ENCODE data around the gene SP3.

Gene SP3

GRCh38 chr2:174011173-174011572 lies 46.0 kb upstream of the SP3 start:
- TF ChIP-seq CTCF (IDR thresholded peaks at IDR 0.05; ENCODE audit: low read depth, low read length): no peak
- no peak overlapping the region for H3K4me3 ChIP-seq (ENCODE audit: low read depth, low read length)

DNA sequence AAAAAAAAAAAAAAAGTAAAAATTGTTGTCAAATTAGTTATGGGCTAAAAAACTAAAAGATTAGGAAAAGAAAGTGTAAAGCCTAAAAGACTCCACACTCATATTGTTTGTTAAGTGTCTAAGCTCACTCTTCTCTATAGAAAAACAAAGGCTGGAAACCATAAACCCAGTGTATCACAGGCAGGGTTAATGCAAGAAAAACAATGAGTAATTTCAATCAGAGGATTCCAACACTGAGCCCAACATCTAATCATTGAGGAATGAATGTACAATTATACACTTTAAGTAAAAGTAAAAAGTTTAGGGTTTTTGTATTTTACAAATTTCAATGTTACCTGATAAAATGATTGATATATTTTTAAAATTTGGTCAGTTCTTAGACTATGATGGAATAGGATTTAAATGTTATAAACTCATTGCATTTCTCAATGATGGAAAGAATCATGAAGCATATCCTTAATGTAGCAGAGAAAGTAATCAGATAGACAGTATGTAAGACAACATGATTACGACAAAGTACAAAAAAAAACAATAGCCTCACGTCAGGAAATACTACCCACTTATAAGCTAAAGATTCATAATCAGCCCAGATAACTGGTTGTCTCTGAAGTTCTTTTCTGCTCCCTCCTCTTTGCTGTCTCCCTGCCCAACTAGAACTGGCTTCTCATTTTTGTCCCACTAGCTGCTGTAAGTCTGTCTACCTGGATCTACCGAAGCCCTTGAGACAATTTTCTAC lies 44.5 kb upstream of the SP3 start:
- TF ChIP-seq CTCF (IDR thresholded peaks at IDR 0.05; ENCODE audit: low read depth, low read length): no peak
- no peak overlapping the region for H3K4me3 ChIP-seq (ENCODE audit: low read depth, low read length)

DNA sequence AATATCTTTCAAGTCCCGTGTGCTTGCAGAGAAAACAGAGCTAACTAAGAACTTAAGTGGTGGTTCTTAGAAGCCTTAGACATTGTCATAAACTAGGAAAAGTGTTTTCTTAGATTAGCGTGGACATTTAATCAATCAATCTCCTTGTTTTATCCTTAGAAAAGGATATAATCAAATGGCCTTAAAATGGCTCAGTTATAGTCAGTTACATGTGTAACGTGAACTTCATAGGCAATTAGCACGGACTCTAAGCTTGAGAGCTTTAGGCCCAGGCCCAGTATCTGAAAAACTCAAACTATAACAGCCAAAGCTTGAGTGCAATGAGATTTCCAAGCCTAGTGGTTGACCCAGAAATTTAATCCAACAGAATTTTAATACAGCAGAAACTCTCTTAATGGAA lies 43.5 kb upstream of the SP3 start:
- no peak for TF ChIP-seq CTCF (IDR thresholded peaks at IDR 0.05; ENCODE audit: low read depth, low read length)
- H3K4me3 ChIP-seq (ENCODE audit: low read depth, low read length): no peak overlapping the region

GRCh38 chr2:174007010-174007409 lies 41.8 kb upstream of the SP3 start:
- H3K4me3 ChIP-seq (ENCODE audit: low read depth, low read length): no peak overlapping the region
- TF ChIP-seq CTCF (IDR thresholded peaks at IDR 0.05; ENCODE audit: low read depth, low read length): no peak

DNA sequence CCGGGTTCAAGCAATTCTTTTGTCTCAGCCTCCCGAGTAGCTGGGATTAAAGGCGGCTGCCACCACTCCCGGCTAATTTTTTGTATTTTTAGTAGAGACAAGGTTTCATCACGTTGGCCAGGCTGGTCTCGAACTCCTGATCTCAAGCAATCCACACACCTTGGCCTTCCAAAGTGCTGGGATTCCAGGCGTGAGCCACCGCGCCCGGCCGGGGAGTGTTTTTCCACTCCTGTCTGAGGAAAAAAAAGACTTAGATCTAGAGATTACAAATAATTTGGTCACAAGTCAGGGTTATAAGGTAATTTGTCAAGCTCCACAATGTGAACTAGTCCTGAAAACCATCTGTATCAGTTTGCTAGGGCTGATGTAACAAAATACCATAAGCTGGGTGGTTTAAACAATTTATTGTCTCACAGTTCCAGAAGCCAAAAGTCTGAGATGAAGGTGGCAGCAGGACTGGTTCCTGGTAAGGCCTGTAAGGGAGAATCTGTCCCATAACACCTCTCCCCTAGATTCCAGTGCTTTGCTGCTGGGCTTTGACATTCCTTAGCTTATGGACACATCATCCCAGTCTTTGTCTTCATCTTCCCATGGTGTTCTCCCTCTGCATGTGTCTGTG lies 40.7 kb upstream of the SP3 start:
- no peak overlapping the region for H3K4me3 ChIP-seq (ENCODE audit: low read depth, low read length)
- TF ChIP-seq CTCF (IDR thresholded peaks at IDR 0.05; ENCODE audit: low read depth, low read length): no peak

- no peak for TF ChIP-seq CTCF (IDR thresholded peaks at IDR 0.05; ENCODE audit: low read depth, low read length)
- H3K4me3 ChIP-seq (ENCODE audit: low read depth, low read length): no peak overlapping the region
These were observed 39.9 kb upstream of the SP3 start for GRCh38 chr2:174004905-174005605.
